BJ (cell line): ENCODE data around the gene CCNA2. TPM values are rescaled to one million over a fixed set of nuclear protein-coding genes. Genes with fewer than 3 reads are reported as not detected.

Source experiments
- CTCF ChIA-PET: fragments of 350-600 bp; formaldehyde crosslinking; extraction: SDS; loops from one replicate; lab custom pipeline; 2021; ENCODE audit warnings: antibody characterized with exemption, inconsistent platforms; lab: Yijun Ruan, JAX
- POLR2A ChIA-PET: fragments of 300-600 bp; sonication (Branson Sonifier 250); formaldehyde crosslinking; extraction: SDS; loops from one replicate; lab custom pipeline; 2021; ENCODE audit warnings: antibody characterized with exemption; lab: Charles Lee
- DNase-seq: peaks from one replicate; pipeline ENCODE4 v3.0.0-alpha.2; 2011; ENCODE audit warnings: low read depth
- H3K27me3 ChIP-seq: 2 replicates; pipeline ENCODE4 v1.6.0; 2011; ENCODE audit warnings: low read length; ENCODE audit not compliant: control insufficient read depth, insufficient read depth
- H3K36me3 ChIP-seq: 2 replicates; pipeline ENCODE4 v1.5.1; 2011; ENCODE audit warnings: low read length; ENCODE audit not compliant: control insufficient read depth, insufficient read depth
- H3K4me3 ChIP-seq: 2 replicates; pipeline ENCODE4 v1.5.1; 2011; ENCODE audit warnings: low read depth, mild to moderate bottlenecking, control low read depth, low read length
- CTCF ChIP-seq: IDR thresholded peaks from 2 replicates; pipeline ENCODE4 v1.5.1; 2011; ENCODE audit warnings: low read depth, mild to moderate bottlenecking, control low read depth, inconsistent platforms, low read length, moderate library complexity; ENCODE audit not compliant: insufficient read depth
- polyA plus RNA-seq: library from polyadenylated mRNA; depleted of rRNA; stranded (reverse); fragments of >200 nt; gene quantifications from 2 replicates; pipeline ENCODE4 v1.2.3, GENCODE V29; 2011

Gene CCNA2
- polyA plus RNA-seq, 1 experiment = 26.8 TPM

GRCh38 chr4:121860121-121860520, 36.4 kb upstream of the CCNA2 start:
- POLR2A ChIA-PET = interaction anchor here (0.7 kb wide), 1 partner anchor 468 kb away, joined by 5 read pairs; no protein-coding TSS in a partner anchor
- Histone ChIP-seq H3K4me3 (no peak overlapping the region), H3K27me3 (no peaks in the 10 kb centered on the region), H3K36me3 (peaks cover 1% of the 10 kb centered on the region; the same call in 1 of the 2 replicates)
- DNase-seq = no peak
- no peak for TF ChIP-seq CTCF
- CTCF ChIA-PET = no interaction called here

- DNase-seq = no peak
- POLR2A ChIA-PET = no interaction called here
- no peak overlapping the region for H3K4me3 ChIP-seq
- CTCF ChIA-PET = no interaction called here
- no peak for TF ChIP-seq CTCF
- H3K36me3 ChIP-seq = peaks cover 4% of the 10 kb centered on the region
- no peaks in the 10 kb centered on the region for H3K27me3 ChIP-seq
Observed at GRCh38 chr4:121851354-121851753, 27.7 kb upstream of the CCNA2 start.

- CTCF ChIA-PET = no interaction called here
- Histone ChIP-seq H3K27me3 (no peaks in the 10 kb centered on the region), H3K36me3 (peaks cover 3% of the 10 kb centered on the region), H3K4me3 (no peak overlapping the region)
- DNase-seq = no peak
- POLR2A ChIA-PET = no interaction called here
- no peak for TF ChIP-seq CTCF
Observed at GRCh38 chr4:121846662-121847061, 23.0 kb upstream of the CCNA2 start.

- CTCF ChIA-PET = no interaction called here
- POLR2A ChIA-PET = no interaction called here
- no peaks in the 10 kb centered on the region; the same call in 1 of the 2 replicates for H3K36me3 ChIP-seq
- TF ChIP-seq CTCF = no peak
- no peak overlapping the region for H3K4me3 ChIP-seq
- no peak for DNase-seq
- no peaks in the 10 kb centered on the region for H3K27me3 ChIP-seq
Observed at GRCh38 chr4:121842862-121843261, 19.2 kb upstream of the CCNA2 start.

- ChIA-PET CTCF (no interaction called here), POLR2A (no interaction called here)
- DNase-seq = no peak
- H3K27me3 ChIP-seq = no peaks in the 10 kb centered on the region
- no peak for TF ChIP-seq CTCF
- no peak overlapping the region for H3K4me3 ChIP-seq
- no peaks in the 10 kb centered on the region; the same call in 1 of the 2 replicates for H3K36me3 ChIP-seq
Observed at GRCh38 chr4:121838136-121838535, 14.5 kb upstream of the CCNA2 start.
